ENCODE results near the gene RDH8. TPM values are rescaled to one million over a fixed set of nuclear protein-coding genes. Genes with fewer than 3 reads are reported as not detected.

The RDH8 gene
- total RNA-seq, 5 donors from 2014 or later (not counting 1 experiment from before 2014, with no cell fraction given), result not detected

DNA sequence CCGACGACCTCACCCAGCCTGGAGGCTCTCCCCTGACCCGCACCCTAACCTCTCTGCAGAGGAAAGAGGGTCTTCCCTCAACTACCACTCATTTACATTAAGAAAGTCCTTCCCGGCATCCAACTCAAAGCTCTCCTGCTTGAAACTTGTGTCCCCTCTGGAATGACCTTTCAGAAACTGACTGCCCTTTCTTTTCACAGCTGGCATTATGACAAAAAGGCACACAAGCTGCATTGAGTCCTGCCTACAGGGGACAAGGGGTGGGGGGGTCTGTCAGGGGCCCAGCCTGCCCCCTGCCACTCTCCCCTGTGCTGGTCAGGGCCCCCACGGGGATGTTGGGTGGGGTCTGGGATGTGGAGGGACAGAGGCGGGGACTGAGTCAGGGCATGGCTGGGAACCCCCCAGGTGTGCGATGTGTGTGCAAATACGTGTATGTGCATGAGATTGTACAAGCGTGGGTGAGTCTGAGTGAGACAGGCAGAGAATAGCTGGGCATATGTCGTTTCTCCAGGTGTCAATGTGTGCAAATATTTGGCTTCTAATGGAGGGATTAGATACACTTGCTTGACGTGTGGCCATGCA is 5.0 kb upstream of the RDH8 start:
- H3K27ac Mint-ChIP-seq, result peak overlapping the region in 1 of 2 donors; percentile 6
- ChIA-PET POLR2A (no interaction called here), CTCF (no interaction called here)
- Histone ChIP-seq H3K4me3 (ENCODE audit: control insufficient read depth in 1 of 2, extremely low read depth in 1 of 2, low read length in 1 of 2) (no peak overlapping the region), H3K9me3 (no peaks in the 10 kb centered on the region), H3K27me3 (replicated peaks in 1 of 2; ENCODE audit: control insufficient read depth in 2 of 2, extremely low read depth in 1 of 2, insufficient read depth in 2 of 2, low read length in 1 of 2) (peaks cover 6 to 85% of the 10 kb centered on the region in 2 experiments), H3K4me1 (ENCODE audit: control insufficient read depth in 1 of 2, extremely low read depth in 1 of 2, insufficient read depth in 2 of 2, low read length in 2 of 2) (peaks cover 0 to 71% of the 10 kb centered on the region in 2 experiments), H3K36me3 (ENCODE audit: control insufficient read depth in 2 of 2, extremely low read depth in 1 of 2, insufficient read depth in 1 of 2, low read length in 1 of 2) (no peaks in the 10 kb centered on the region), H3K27ac (ENCODE audit: low read length) (no peak overlapping the region)
- peak overlapping the region in 1 of 3 donors; percentile 30 for H3K4me3 Mint-ChIP-seq
- peaks cover 61 to 82% of the 10 kb centered on the region in 2 donors for H3K27me3 Mint-ChIP-seq
- peaks cover 20 to 24% (median 23%) of the 10 kb centered on the region in 3 donors for H3K4me1 Mint-ChIP-seq
- H3K9me3 Mint-ChIP-seq, result peaks cover 0 to 4% (median 0%) of the 10 kb centered on the region in 3 donors
- no peak for ATAC-seq (replicated peaks in 1 of 4)
- no peaks in the 10 kb centered on the region for H3K36me3 Mint-ChIP-seq
- WGBS (ENCODE audit: insufficient coverage), result 46% methylated on average over 11 of the region's 11 CpGs
- no peak for DNase-seq

DNA sequence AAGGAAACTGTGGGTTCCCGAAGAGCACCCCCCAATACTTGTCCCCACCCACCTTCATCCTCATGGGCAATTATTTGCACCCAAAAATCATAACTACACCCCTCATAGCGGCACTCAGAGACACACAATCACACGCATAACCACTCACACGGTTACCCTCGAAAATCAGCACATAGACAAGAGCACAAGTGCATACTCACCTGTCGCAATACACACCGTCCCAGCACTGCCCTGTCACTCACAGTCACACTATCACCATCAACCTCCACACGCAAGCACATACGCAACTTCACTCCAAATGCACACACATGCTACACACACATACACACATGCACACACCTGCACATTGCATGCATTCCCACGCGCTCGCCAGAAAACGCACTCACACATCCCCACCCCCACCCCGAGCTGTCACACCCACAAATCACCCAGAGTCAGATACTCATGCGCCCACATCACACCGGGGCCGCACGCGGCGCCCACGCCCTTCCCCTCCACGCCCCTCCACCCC is 3.5 kb upstream of the RDH8 start:
- Histone ChIP-seq H3K9me3 (no peaks in the 10 kb centered on the region), H3K36me3 (ENCODE audit: control insufficient read depth in 2 of 2, extremely low read depth in 1 of 2, insufficient read depth in 1 of 2, low read length in 1 of 2) (no peaks in the 10 kb centered on the region), H3K27me3 (replicated peaks in 1 of 2; ENCODE audit: control insufficient read depth in 2 of 2, extremely low read depth in 1 of 2, insufficient read depth in 2 of 2, low read length in 1 of 2) (peaks cover 9 to 78% of the 10 kb centered on the region in 2 experiments), H3K4me3 (ENCODE audit: control insufficient read depth in 1 of 2, extremely low read depth in 1 of 2, low read length in 1 of 2) (no peak overlapping the region), H3K27ac (ENCODE audit: low read length) (no peak overlapping the region), H3K4me1 (ENCODE audit: control insufficient read depth in 1 of 2, extremely low read depth in 1 of 2, insufficient read depth in 2 of 2, low read length in 2 of 2) (peaks cover 0 to 57% of the 10 kb centered on the region in 2 experiments)
- ChIA-PET POLR2A (no interaction called here), CTCF (no interaction called here)
- no peak overlapping the region for H3K27ac Mint-ChIP-seq
- ATAC-seq (replicated peaks in 1 of 4) (peak in 1 of 4 experiments; percentile 24), DNase-seq (peak in 2 of 35 experiments; percentile 17 to 35)
- peaks cover 18 to 23% (median 22%) of the 10 kb centered on the region in 3 donors for H3K4me1 Mint-ChIP-seq
- 18% methylated on average over 14 of the region's 22 CpGs for WGBS (ENCODE audit: insufficient coverage)
- peaks cover 63 to 79% of the 10 kb centered on the region in 2 donors for H3K27me3 Mint-ChIP-seq
- peak overlapping the region in 1 of 3 donors; percentile 36 for H3K4me3 Mint-ChIP-seq
- H3K36me3 Mint-ChIP-seq, result no peaks in the 10 kb centered on the region
- peaks cover 0 to 4% (median 0%) of the 10 kb centered on the region in 3 donors for H3K9me3 Mint-ChIP-seq

DNA sequence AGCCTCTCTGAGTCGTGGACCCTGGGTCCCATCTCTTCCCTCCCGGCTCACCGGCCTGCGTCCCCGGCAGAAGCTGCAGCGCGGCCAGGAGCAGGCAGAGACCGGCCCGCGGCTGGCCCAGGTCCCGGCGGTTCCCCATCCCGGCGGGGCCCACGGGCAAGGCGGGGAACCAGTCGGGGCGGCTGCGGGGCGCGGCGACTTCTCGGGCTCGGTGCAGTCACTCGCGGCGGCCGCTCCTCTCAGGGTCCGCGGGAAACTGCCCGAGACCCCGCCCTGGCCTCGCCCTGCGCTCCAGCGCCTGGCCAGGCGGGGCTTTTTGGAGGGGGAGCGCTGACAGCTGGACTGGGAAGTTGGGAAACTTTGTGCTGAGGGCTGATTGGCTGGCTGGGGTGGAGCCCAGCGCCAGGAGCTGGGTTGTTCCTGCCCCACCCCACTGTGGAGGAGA is 3.0 kb upstream of the RDH8 start, which contains the start of gene COL5A3:
COL5A3 (minus strand) TSS at position 258 of the 445 bp plus-strand sequence; CDS start at position 139, 119 bp downstream.
- H3K4me3 ChIP-seq (ENCODE audit: control insufficient read depth in 1 of 2, extremely low read depth in 1 of 2, low read length in 1 of 2), result no peak within 1 kb of the TSS
- ChIA-PET POLR2A (no interaction called here), CTCF (no interaction called here)
- ATAC-seq (replicated peaks in 1 of 4), result peak in 1 of 4 experiments; percentile 20
- no peaks in the 10 kb centered on the region for H3K9me3 ChIP-seq
- H3K4me3 Mint-ChIP-seq, result peak within 1 kb of the TSS in 1 of 3 donors; percentile 36
- no peak within 1 kb of the TSS for H3K27ac ChIP-seq (ENCODE audit: low read length)
- H3K27me3 ChIP-seq (replicated peaks in 1 of 2; ENCODE audit: control insufficient read depth in 2 of 2, extremely low read depth in 1 of 2, insufficient read depth in 2 of 2, low read length in 1 of 2), result peaks cover 9 to 76% of the 10 kb centered on the region in 2 experiments
- H3K9me3 Mint-ChIP-seq, result peaks cover 0 to 4% (median 0%) of the 10 kb centered on the region in 3 donors
- H3K4me1 ChIP-seq (ENCODE audit: control insufficient read depth in 1 of 2, extremely low read depth in 1 of 2, insufficient read depth in 2 of 2, low read length in 2 of 2), result peaks cover 0 to 52% of the 10 kb centered on the region in 2 experiments
- WGBS (ENCODE audit: insufficient coverage), result 2% methylated on average over 35 of the region's 38 CpGs
- peaks cover 62 to 80% of the 10 kb centered on the region in 2 donors for H3K27me3 Mint-ChIP-seq
- no peaks in the 10 kb centered on the region for H3K36me3 ChIP-seq (ENCODE audit: control insufficient read depth in 2 of 2, extremely low read depth in 1 of 2, insufficient read depth in 1 of 2, low read length in 1 of 2)
- no peak within 1 kb of the TSS for H3K27ac Mint-ChIP-seq
- no peaks in the 10 kb centered on the region for H3K36me3 Mint-ChIP-seq
- H3K4me1 Mint-ChIP-seq, result peaks cover 17 to 23% (median 21%) of the 10 kb centered on the region in 3 donors
- DNase-seq, result no peak

DNA sequence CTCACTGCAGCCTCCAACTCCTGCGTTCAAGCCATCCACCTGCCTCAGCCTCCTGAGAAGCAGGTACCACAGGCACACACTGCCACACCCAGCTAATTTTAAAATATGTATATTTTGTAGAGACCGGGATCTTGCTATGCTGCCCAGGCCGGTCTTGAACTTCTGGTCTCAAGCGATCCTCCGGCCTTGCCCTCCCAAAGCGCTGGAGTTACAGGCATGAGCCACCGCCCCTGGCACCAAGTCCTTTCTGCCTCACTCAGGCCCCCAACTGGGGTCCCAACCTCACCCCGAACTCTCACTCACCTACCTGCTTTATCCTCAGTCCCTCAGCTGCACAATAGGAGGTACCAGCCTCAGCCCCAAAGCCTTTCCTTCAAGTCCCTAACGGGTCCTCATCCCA is 2.3 kb upstream of the RDH8 start:
- POLR2A ChIA-PET, result no interaction called here
- CTCF ChIA-PET, result no interaction called here
- H3K4me3 ChIP-seq (ENCODE audit: control insufficient read depth in 1 of 2, extremely low read depth in 1 of 2, low read length in 1 of 2), result no peak overlapping the region
- H3K9me3 Mint-ChIP-seq, result peaks cover 0 to 4% (median 0%) of the 10 kb centered on the region in 3 donors
- H3K27ac ChIP-seq (ENCODE audit: low read length), result no peak overlapping the region
- H3K4me1 ChIP-seq (ENCODE audit: control insufficient read depth in 1 of 2, extremely low read depth in 1 of 2, insufficient read depth in 2 of 2, low read length in 2 of 2), result peaks cover 0 to 45% of the 10 kb centered on the region in 2 experiments
- WGBS (ENCODE audit: insufficient coverage), result 70% methylated on average over 8 of the region's 9 CpGs
- no peaks in the 10 kb centered on the region for H3K36me3 Mint-ChIP-seq
- ATAC-seq (replicated peaks in 1 of 4), result no peak
- H3K9me3 ChIP-seq, result no peaks in the 10 kb centered on the region
- no peak overlapping the region for H3K4me3 Mint-ChIP-seq
- peaks cover 17 to 23% (median 19%) of the 10 kb centered on the region in 3 donors for H3K4me1 Mint-ChIP-seq
- peaks cover 9 to 70% of the 10 kb centered on the region in 2 experiments for H3K27me3 ChIP-seq (replicated peaks in 1 of 2; ENCODE audit: control insufficient read depth in 2 of 2, extremely low read depth in 1 of 2, insufficient read depth in 2 of 2, low read length in 1 of 2)
- H3K27me3 Mint-ChIP-seq, result peaks cover 56 to 73% of the 10 kb centered on the region in 2 donors
- H3K36me3 ChIP-seq (ENCODE audit: control insufficient read depth in 2 of 2, extremely low read depth in 1 of 2, insufficient read depth in 1 of 2, low read length in 1 of 2), result no peaks in the 10 kb centered on the region
- H3K27ac Mint-ChIP-seq, result no peak overlapping the region
- no peak for DNase-seq

DNA sequence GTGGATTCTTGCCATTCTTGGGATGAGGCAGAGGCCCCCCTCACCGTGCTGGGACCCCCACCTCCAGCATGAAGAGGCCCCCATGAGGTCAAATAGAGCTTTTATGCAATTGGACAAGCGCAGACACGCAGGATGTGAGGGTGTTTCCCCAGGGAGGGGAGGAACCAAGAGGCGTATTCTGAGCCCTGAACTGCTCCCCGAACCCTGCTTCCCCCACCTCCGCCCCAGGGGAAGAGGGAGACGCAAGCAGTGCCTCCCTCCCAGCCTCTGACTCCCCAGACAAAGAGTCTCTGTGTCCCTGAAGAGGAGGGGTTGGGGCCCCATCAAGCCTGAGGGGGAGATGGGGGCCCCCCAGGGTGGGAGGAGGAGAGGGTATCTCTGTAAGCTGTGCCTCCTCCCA is 1.3 kb upstream of the RDH8 start:
- H3K36me3 ChIP-seq (ENCODE audit: control insufficient read depth in 2 of 2, extremely low read depth in 1 of 2, insufficient read depth in 1 of 2, low read length in 1 of 2), result no peaks in the 10 kb centered on the region
- ATAC-seq (replicated peaks in 1 of 4), result no peak
- POLR2A ChIA-PET, result no interaction called here
- peaks cover 9 to 64% of the 10 kb centered on the region in 2 experiments for H3K27me3 ChIP-seq (replicated peaks in 1 of 2; ENCODE audit: control insufficient read depth in 2 of 2, extremely low read depth in 1 of 2, insufficient read depth in 2 of 2, low read length in 1 of 2)
- no peak overlapping the region for H3K27ac Mint-ChIP-seq
- H3K9me3 ChIP-seq, result no peaks in the 10 kb centered on the region
- CTCF ChIA-PET, result no interaction called here
- peaks cover 54 to 69% of the 10 kb centered on the region in 2 donors for H3K27me3 Mint-ChIP-seq
- no CpG with 5 or more reads among the region's 7 CpGs for WGBS (ENCODE audit: insufficient coverage)
- H3K4me3 Mint-ChIP-seq, result no peak overlapping the region
- H3K36me3 Mint-ChIP-seq, result no peaks in the 10 kb centered on the region
- no peak overlapping the region for H3K27ac ChIP-seq (ENCODE audit: low read length)
- peaks cover 0 to 34% of the 10 kb centered on the region in 2 experiments for H3K4me1 ChIP-seq (ENCODE audit: control insufficient read depth in 1 of 2, extremely low read depth in 1 of 2, insufficient read depth in 2 of 2, low read length in 2 of 2)
- H3K9me3 Mint-ChIP-seq, result peaks cover 0 to 4% (median 0%) of the 10 kb centered on the region in 3 donors
- DNase-seq, result no peak
- H3K4me1 Mint-ChIP-seq, result peaks cover 13 to 16% (median 14%) of the 10 kb centered on the region in 3 donors
- no peak overlapping the region for H3K4me3 ChIP-seq (ENCODE audit: control insufficient read depth in 1 of 2, extremely low read depth in 1 of 2, low read length in 1 of 2)

DNA sequence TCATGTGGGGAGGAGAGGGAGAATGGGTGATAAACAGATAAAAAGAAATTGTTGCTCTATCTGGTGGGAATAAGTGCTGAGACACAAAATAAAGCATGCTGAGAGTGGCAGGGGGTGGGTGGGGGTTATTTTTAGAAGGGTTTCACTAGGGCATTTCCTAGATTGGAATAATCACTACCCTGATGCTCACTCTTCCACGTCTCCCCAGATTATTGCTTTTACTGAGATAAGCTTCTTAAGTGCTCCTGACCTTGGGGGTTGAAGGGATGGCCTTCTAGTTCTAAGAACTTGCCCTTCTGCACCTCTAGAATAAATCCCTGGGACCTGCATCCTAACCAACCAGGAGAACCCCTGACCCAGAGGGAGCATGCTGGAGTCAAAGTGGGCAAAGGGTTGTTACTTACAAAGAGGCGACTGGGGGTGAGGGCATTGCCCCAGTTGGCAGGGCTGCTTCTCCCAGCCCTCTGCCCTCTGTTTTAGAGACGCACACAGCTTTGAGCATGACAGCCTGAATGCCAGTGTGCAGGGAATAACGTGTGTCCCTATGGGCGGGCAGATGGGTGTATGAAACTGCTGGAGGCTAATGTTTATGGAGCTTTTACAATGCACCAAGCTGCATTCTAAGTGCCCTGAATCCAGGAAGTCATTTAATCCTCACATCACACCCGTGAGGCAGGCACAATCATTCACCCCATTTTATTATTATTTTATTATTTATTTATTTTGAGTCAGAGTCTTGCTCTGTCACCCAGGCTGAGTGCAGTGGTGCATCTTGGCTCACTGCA is 743 bp downstream of the RDH8 start:
- CTCF ChIA-PET, result no interaction called here
- DNase-seq (no peak), ATAC-seq (replicated peaks in 1 of 4) (no peak)
- Mint-ChIP-seq H3K4me1 (peaks cover 5 to 9% (median 8%) of the 10 kb centered on the region in 3 donors), H3K9me3 (peaks cover 0 to 4% (median 0%) of the 10 kb centered on the region in 3 donors), H3K27me3 (peaks cover 35 to 54% of the 10 kb centered on the region in 2 donors), H3K27ac (no peak overlapping the region), H3K4me3 (no peak overlapping the region), H3K36me3 (no peaks in the 10 kb centered on the region)
- Histone ChIP-seq H3K36me3 (ENCODE audit: control insufficient read depth in 2 of 2, extremely low read depth in 1 of 2, insufficient read depth in 1 of 2, low read length in 1 of 2) (no peaks in the 10 kb centered on the region), H3K9me3 (no peaks in the 10 kb centered on the region), H3K4me3 (ENCODE audit: control insufficient read depth in 1 of 2, extremely low read depth in 1 of 2, low read length in 1 of 2) (no peak overlapping the region), H3K27ac (ENCODE audit: low read length) (no peak overlapping the region), H3K4me1 (ENCODE audit: control insufficient read depth in 1 of 2, extremely low read depth in 1 of 2, insufficient read depth in 2 of 2, low read length in 2 of 2) (peaks cover 0 to 14% of the 10 kb centered on the region in 2 experiments), H3K27me3 (replicated peaks in 1 of 2; ENCODE audit: control insufficient read depth in 2 of 2, extremely low read depth in 1 of 2, insufficient read depth in 2 of 2, low read length in 1 of 2) (peaks cover 6 to 48% of the 10 kb centered on the region in 2 experiments)
- 89% methylated on average over 2 of the region's 6 CpGs for WGBS (ENCODE audit: insufficient coverage)
- POLR2A ChIA-PET, result no interaction called here

Data from T-cell (primary cell).